Activated T-cell treated with anti-CD3 and anti-CD28 coated beads, Interleukin-2, amount 50 U/mL, for 4 hours (primary cell): ENCODE data around the gene SHTN1. TPM values are rescaled to one million over a fixed set of nuclear protein-coding genes. Genes with fewer than 3 reads are reported as not detected.

Experiments used
- ATAC-seq, 2 donors: fragments of 200-7000 bp; cut with Tn5 transposase; one replicate each; pipeline ENCODE4 v1.10.0; 2021
- DNase-seq: peaks from one replicate; pipeline ENCODE4 v3.0.0-alpha.2; 2020
- H3K27me3 Mint-ChIP-seq: one replicate; pipeline ENCODE4 v1.8.0; 2021; ENCODE audit warnings: low read depth, mixed read lengths
- H3K36me3 Mint-ChIP-seq: one replicate; pipeline ENCODE4 v1.8.0; 2022; ENCODE audit warnings: mixed read lengths; ENCODE audit not compliant: insufficient read depth
- H3K4me1 Mint-ChIP-seq: one replicate; pipeline ENCODE4 v1.8.0; 2021; ENCODE audit warnings: low read depth, mixed read lengths
- H3K4me3 Mint-ChIP-seq: one replicate; pipeline ENCODE4 v1.8.0; 2021; ENCODE audit warnings: mild to moderate bottlenecking, moderate library complexity, mixed read lengths
- H3K9me3 Mint-ChIP-seq: one replicate; pipeline ENCODE4 v1.8.0; 2021; ENCODE audit warnings: mixed read lengths
- total RNA-seq, 3 donors: library from RNA; stranded (reverse); gene quantifications; one replicate each; pipeline ENCODE4 v1.2.1, GENCODE V29; 2021

SHTN1 gene
- total RNA-seq, 3 donors from 2014 or later = 0.13 to 0.35 (median 0.24) TPM

GRCh38 chr10:116853701-116854100, 151.3 kb downstream of the SHTN1 start:
- DNase-seq = no peak
- ATAC-seq = no peak
- H3K4me3 Mint-ChIP-seq = no peak overlapping the region
- no peaks in the 10 kb centered on the region for H3K4me1 Mint-ChIP-seq
- peaks cover 6% of the 10 kb centered on the region for H3K9me3 Mint-ChIP-seq
- peaks cover 31% of the 10 kb centered on the region for H3K27me3 Mint-ChIP-seq
- H3K36me3 Mint-ChIP-seq = no peaks in the 10 kb centered on the region

GRCh38 chr10:116853287-116853686, 151.7 kb downstream of the SHTN1 start:
- H3K9me3 Mint-ChIP-seq = peaks cover 6% of the 10 kb centered on the region

DNA sequence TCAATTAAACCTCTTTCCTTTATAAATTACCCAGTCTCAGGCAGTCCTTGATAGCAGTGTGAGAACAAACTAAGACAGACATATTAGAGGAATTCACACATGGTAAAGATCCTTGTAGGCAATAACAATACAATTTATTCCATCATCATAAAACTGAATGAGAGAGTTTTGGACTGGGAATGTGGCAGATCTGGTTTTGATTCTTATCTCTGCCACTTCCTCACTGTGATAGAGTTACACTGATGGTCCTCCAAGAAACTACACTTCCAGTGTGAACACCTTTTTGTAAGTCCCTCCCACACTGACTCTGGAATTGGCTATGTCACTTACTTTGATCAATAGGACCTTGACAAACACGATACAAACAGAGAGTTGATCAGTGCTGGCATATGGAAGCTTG, 152.7 kb downstream of the SHTN1 start:
- Mint-ChIP-seq H3K36me3 (no peaks in the 10 kb centered on the region), H3K4me3 (no peak overlapping the region), H3K4me1 (peaks cover 2% of the 10 kb centered on the region)

More at GRCh38 chr10:116853287-116853686, 151.7 kb downstream of the SHTN1 start:
- DNase-seq = no peak
- Mint-ChIP-seq H3K36me3 (no peaks in the 10 kb centered on the region), H3K4me3 (no peak overlapping the region), H3K27me3 (peaks cover 35% of the 10 kb centered on the region), H3K4me1 (no peaks in the 10 kb centered on the region)
- ATAC-seq = no peak

GRCh38 chr10:116850058-116850611, 154.9 kb downstream of the SHTN1 start:
- peaks cover 55% of the 10 kb centered on the region for H3K27me3 Mint-ChIP-seq

More for the DNA sequence above, 152.7 kb downstream of the SHTN1 start:
- Mint-ChIP-seq H3K9me3 (no peaks in the 10 kb centered on the region), H3K27me3 (peaks cover 45% of the 10 kb centered on the region)
- DNase-seq (no peak), ATAC-seq (no peak)

GRCh38 chr10:116849248-116850057, 155.5 kb downstream of the SHTN1 start, which contains the start of gene ENO4:
TSS of gene ENO4 (plus strand) at chr10:116849499. CDS start at chr10:116849567, 68 bp downstream.
- no peak for DNase-seq
- ATAC-seq = peak; percentile 48 to 67
- peaks cover 59% of the 10 kb centered on the region for H3K27me3 Mint-ChIP-seq
- H3K4me1 Mint-ChIP-seq = peaks cover 2% of the 10 kb centered on the region
- H3K9me3 Mint-ChIP-seq = no peaks in the 10 kb centered on the region
- no peaks in the 10 kb centered on the region for H3K36me3 Mint-ChIP-seq
- H3K4me3 Mint-ChIP-seq = peak within 1 kb of the TSS; percentile 33

More at GRCh38 chr10:116850058-116850611, 154.9 kb downstream of the SHTN1 start:
- H3K4me3 Mint-ChIP-seq = no peak overlapping the region
- no peaks in the 10 kb centered on the region for H3K9me3 Mint-ChIP-seq
- H3K36me3 Mint-ChIP-seq = no peaks in the 10 kb centered on the region
- no peak for DNase-seq
- ATAC-seq = no peak
- peaks cover 2% of the 10 kb centered on the region for H3K4me1 Mint-ChIP-seq

DNA sequence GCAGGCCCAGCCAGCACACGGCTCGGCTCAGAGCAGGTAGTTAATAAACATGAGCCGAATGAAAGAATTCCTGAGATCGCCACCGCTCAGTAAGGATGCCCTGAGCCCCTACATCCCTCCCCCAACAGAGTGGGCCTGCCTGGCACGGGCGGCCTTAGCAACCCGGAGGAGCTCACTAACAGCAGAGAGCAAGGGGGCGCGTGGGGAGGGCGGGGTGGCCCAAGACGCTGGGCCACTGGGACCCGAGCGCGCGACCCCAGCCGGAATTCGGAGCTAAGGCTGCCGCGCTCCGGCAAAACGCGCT, 156.1 kb downstream of the SHTN1 start:
- H3K4me1 Mint-ChIP-seq = peaks cover 2% of the 10 kb centered on the region
- H3K27me3 Mint-ChIP-seq = peaks cover 59% of the 10 kb centered on the region
- no peak for ATAC-seq
- no peak for DNase-seq
- H3K36me3 Mint-ChIP-seq = no peaks in the 10 kb centered on the region
- H3K9me3 Mint-ChIP-seq = no peaks in the 10 kb centered on the region
- no peak overlapping the region for H3K4me3 Mint-ChIP-seq

- DNase-seq (no peak), ATAC-seq (peak; percentile 65 to 66)
- H3K36me3 Mint-ChIP-seq = no peaks in the 10 kb centered on the region
- peaks cover 2% of the 10 kb centered on the region for H3K4me1 Mint-ChIP-seq
- H3K27me3 Mint-ChIP-seq = peaks cover 59% of the 10 kb centered on the region
- no peaks in the 10 kb centered on the region for H3K9me3 Mint-ChIP-seq
- H3K4me3 Mint-ChIP-seq = no peak overlapping the region
These were observed 156.7 kb downstream of the SHTN1 start for GRCh38 chr10:116848032-116848943.

- peaks cover 2% of the 10 kb centered on the region for H3K4me1 Mint-ChIP-seq
- H3K4me3 Mint-ChIP-seq = no peak overlapping the region
- no peak for DNase-seq
- no peak for ATAC-seq
- no peaks in the 10 kb centered on the region for H3K9me3 Mint-ChIP-seq
- H3K36me3 Mint-ChIP-seq = no peaks in the 10 kb centered on the region
- H3K27me3 Mint-ChIP-seq = peaks cover 44% of the 10 kb centered on the region
These were observed 159.2 kb downstream of the SHTN1 start for GRCh38 chr10:116845823-116846222.

DNA sequence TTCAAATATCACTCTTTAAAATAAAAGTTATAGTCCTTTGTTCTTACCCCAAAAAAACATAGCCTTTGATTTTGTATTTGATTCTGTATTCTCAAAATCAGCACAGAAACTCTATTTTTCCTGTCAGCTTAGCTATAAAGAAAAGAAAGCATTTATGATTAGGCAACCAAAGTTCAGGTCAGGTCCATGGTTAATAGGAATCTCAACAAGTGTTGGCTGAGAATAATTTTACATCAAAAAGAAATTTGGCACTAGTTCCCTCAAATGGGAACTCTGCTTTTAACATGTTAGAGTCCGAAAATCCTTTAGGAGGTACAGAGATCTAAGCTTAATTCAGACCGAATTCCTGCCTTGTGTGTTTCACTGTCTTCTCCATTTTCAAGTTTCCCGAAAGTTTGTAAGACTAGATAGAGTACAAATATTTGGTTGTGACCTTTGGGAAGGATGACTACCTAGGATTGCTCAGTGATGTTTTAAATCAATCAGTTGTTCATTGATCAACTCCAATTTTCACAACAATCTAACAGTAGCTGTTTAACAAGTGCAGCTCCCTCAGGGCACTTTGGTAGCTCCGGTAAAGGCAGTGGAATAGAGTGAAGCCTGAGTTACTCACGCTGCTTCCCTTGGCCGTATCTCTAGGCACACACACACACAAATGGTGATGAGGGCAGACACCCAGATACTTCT, 164.5 kb downstream of the SHTN1 start:
- peaks cover 15% of the 10 kb centered on the region for H3K27me3 Mint-ChIP-seq
- ATAC-seq (no peak), DNase-seq (no peak)
- no peaks in the 10 kb centered on the region for H3K9me3 Mint-ChIP-seq
- no peak overlapping the region for H3K4me3 Mint-ChIP-seq
- no peaks in the 10 kb centered on the region for H3K36me3 Mint-ChIP-seq
- H3K4me1 Mint-ChIP-seq = no peaks in the 10 kb centered on the region

DNA sequence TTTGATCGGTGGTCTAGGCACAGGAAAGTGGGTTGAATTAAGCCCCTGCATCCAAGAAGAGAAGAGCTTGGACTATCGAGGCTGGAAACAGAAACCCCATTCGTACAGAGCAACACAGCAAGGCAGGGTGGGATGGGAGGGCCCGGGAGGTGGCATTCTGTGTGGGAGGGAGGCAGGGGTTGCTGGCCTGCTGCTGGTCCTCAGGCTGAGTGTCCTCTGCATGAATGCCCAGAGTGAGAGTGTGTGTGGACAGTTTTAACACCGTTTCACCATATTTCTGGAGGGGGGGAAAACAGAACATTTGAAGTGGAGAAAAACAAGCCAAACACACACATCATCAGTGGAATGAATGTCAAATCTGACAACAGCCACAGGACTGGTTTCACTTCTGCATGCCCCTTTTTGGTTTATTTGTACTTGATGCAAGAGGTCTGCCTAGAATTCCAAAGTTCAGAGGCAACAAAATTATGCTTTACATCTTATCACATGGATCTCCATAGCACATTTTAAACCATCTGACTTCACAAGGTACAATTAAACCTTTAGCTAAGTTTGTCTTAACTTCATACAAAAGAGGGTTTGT, 166.8 kb downstream of the SHTN1 start:
- no peak overlapping the region for H3K4me3 Mint-ChIP-seq
- no peaks in the 10 kb centered on the region for H3K4me1 Mint-ChIP-seq
- ATAC-seq (no peak), DNase-seq (no peak)
- H3K27me3 Mint-ChIP-seq = peaks cover 8% of the 10 kb centered on the region
- H3K9me3 Mint-ChIP-seq = no peaks in the 10 kb centered on the region
- no peaks in the 10 kb centered on the region for H3K36me3 Mint-ChIP-seq

DNA sequence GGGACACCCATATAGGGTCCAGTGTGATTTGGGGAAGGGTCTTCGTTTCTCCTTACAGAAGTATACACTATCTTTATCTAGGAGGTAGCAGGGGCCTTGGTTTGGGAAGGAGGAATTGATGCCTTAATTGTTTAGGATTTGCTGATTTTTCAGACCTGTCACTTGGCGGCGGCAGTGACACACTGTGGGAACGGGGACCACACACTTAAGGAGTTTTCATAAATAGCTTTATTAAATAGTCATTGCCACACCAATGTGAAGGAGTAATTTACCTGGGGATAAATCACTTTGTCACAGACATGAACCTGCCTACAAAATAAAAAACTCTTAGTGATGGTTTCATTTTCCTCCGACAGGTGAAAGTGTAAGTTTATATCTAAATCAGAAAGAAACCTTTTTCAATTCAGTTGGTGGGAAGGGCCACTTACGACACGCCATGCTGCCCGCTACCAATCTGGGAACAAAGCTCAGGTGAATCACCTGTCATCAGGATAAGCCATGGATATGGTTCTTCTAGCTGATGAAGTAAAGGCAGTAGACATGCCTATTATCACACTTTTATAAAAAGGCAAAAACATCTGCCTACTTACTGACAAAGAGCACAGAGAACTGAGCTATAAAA, 168.0 kb downstream of the SHTN1 start:
- Mint-ChIP-seq H3K36me3 (no peaks in the 10 kb centered on the region), H3K9me3 (no peaks in the 10 kb centered on the region), H3K27me3 (peaks cover 8% of the 10 kb centered on the region), H3K4me3 (no peak overlapping the region), H3K4me1 (no peaks in the 10 kb centered on the region)
- DNase-seq (no peak), ATAC-seq (no peak)

GRCh38 chr10:116836083-116836482, 168.9 kb downstream of the SHTN1 start:
- Mint-ChIP-seq H3K9me3 (no peaks in the 10 kb centered on the region), H3K27me3 (peaks cover 8% of the 10 kb centered on the region), H3K36me3 (no peaks in the 10 kb centered on the region), H3K4me3 (no peak overlapping the region), H3K4me1 (no peaks in the 10 kb centered on the region)
- DNase-seq = no peak
- no peak for ATAC-seq

DNA sequence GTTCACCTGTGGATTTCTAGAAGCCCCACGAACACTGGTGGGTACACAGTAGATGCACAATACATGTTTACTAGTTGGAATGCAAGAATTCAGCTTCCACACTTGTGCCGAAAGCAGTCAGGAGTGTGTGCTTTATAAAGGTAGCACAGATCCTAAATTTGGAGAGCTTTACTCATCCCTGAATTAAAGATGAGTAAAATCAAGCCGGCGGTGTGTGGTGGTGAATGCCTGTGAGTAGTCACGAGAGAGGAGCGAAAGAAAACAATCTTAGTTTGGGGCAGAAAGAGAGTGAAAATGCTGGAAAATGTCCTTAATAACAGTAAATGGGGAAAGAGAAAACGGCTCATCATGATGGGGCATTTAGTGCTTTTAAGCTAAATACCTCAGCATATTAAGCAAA, 169.3 kb downstream of the SHTN1 start:
- Mint-ChIP-seq H3K27me3 (peaks cover 8% of the 10 kb centered on the region), H3K36me3 (no peaks in the 10 kb centered on the region), H3K4me1 (no peaks in the 10 kb centered on the region), H3K4me3 (no peak overlapping the region), H3K9me3 (no peaks in the 10 kb centered on the region)
- DNase-seq (no peak), ATAC-seq (no peak)
